Glomerular visceral epithelial cell (primary cell): ENCODE data around the gene ATP5PB.

Experiments used
- DNase-seq: peaks from one replicate; pipeline ENCODE4 v3.0.0-alpha.2; 2016; ENCODE audit errors: extremely low spot score

Gene ATP5PB

DNA sequence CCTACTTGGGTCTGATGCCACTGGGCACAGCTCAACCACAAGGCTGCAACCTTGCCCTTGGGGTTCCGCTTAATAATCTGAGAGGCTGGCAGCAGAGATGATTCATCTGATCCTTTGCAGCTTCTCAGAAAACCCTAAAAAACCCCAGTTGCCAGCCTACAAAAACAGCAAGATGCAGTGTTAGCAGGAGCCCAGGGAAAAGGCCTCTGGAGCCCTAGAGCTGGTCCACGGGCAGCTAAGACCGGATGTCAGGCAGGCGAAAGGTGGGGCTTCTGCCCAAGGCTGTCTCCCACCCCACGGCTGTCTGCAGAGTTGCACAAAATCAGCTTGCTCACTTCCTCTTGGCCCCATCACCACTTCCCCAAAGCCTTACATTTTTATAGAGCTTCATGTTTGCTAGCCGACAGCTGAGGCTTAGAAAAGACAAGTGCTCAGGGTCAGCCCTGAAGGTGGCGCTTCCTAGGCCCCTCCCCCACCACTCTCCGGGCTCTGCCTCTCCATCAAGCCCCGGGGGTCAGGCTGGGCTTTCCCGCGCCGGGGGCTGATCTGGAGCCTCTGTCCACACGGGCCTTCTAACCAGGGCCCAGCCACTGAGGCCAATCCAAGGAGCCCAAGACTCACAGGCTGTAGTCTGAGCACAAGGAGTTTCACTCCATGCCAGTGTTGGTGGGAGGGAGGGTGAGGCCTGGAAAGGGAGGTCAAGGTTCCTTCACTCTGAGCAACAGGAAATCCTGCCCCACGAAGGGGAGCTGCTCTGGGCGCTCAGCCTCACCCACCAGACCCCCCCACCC, 58.3 kb downstream of the ATP5PB start:
- peak; percentile 62 for DNase-seq

DNA sequence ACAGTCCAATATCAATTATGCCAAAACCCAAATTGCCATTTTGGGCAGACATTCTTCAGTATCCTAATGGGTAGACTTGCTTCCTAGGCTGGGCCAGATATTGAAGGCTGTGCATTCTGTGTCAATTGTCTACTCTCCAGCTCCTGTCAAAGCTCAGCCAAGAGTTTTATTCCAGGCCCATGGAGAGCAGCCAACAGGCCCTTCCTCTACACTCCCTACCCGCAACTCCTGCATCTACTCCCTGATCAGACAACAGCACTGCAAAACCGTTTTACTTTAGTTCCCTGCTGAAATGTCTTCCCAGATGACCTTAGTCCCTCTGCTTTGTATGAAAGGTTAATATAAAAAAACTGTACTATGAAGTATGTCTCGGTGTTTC, 60.7 kb downstream of the ATP5PB start:
- DNase-seq = no peak

DNA sequence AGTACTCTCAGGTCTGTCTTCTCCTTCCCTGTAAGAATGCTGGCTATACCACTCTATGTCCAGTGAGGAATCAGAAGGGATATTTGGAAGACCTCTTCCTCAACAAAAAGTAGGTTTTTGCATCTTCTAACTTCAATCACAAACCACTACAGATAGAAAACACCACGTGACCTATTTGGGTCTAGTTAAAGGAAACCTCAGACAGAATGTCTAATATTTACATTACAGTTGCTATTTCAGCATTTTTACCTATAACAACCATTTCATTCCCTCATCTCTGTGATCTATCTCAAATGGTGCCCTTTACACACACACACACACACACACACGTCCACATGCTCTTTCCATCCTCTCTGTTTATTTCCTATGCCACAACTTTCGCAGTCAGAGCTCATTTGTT, 62.1 kb downstream of the ATP5PB start:
- DNase-seq = no peak
